Spleen (tissue), 11 donors: ENCODE data around the gene GRPEL1. TPM values are rescaled to one million over a fixed set of nuclear protein-coding genes. Genes with fewer than 3 reads are reported as not detected.

ENCODE experiments used
- DNase-seq: peaks from one replicate; pipeline ENCODE4 v3.0.0-alpha.2; 2020
- H3K27ac ChIP-seq, 8 donors: fragments of 200-600 bp; sonication (generic) in 7 of 8; 1 replicate in 4 of 8; 2 replicates in 4 of 8; pipeline versions ENCODE4 v1.5.0 to v1.8.0; 2016 to 2021; ENCODE audit warnings: inconsistent platforms in 4 of 8, mild to moderate bottlenecking in 4 of 8, moderate library complexity in 1 of 8
- H3K27me3 ChIP-seq, 7 donors: fragments of 200-600 bp; sonication (generic) in 6 of 7; replicated peaks in 1 of 7; 1 replicate in 4 of 7; 2 replicates in 3 of 7; pipeline versions ENCODE4 v1.5.0 to v1.8.0; 2016 to 2021; ENCODE audit warnings: inconsistent platforms in 3 of 7, mild to moderate bottlenecking in 1 of 7
- H3K36me3 ChIP-seq, 6 donors: fragments of 200-600 bp; sonication (generic) in 5 of 6; 1 replicate in 4 of 6; 2 replicates in 2 of 6; pipeline versions ENCODE4 v1.5.0 to v1.8.0; 2016 to 2021; ENCODE audit warnings: inconsistent platforms in 2 of 6
- H3K4me1 ChIP-seq, 6 donors: fragments of 200-600 bp; sonication (generic) in 5 of 6; 1 replicate in 3 of 6; 2 replicates in 3 of 6; pipeline versions ENCODE4 v1.5.0 to v1.8.0; 2016 to 2021; ENCODE audit warnings: inconsistent platforms in 3 of 6
- H3K4me3 ChIP-seq, 8 donors: fragments of 200-600 bp; sonication (generic) in 7 of 8; 1 replicate in 4 of 8; 2 replicates in 4 of 8; pipeline versions ENCODE4 v1.5.0 to v1.8.0; 2016 to 2021; ENCODE audit warnings: inconsistent platforms in 4 of 8, mild to moderate bottlenecking in 4 of 8, moderate library complexity in 2 of 8
- H3K9me3 ChIP-seq, 8 donors: fragments of 200-600 bp; sonication (generic) in 7 of 8; 1 replicate in 4 of 8; 2 replicates in 4 of 8; pipeline versions ENCODE4 v1.5.0 to v1.8.0; 2016 to 2021; ENCODE audit warnings: inconsistent platforms in 4 of 8
- POLR2A ChIP-seq, 3 donors: fragments of 450-650 bp; IDR thresholded peaks; one replicate each; pipeline ENCODE4 v1.5.1; 2017; ENCODE audit warnings: antibody characterized with exemption in 3 of 3, mild to moderate bottlenecking in 1 of 3
- POLR2AphosphoS5 ChIP-seq, 3 donors: sonication (generic); formaldehyde crosslinking; IDR thresholded peaks; one replicate each; pipeline ENCODE4 v1.5.1; 2017; ENCODE audit warnings: antibody characterized with exemption in 3 of 3
- WGBS, 5 donors: extraction: QIAGEN DNeasy Blood & Tissue Kit in 3 of 5; methylation state at CpG; one replicate each; pipeline versions ENCODE4 v1.1.5 to v1.1.7; 2013 to 2018; 5-methylcytosine and 5-hydroxymethylcytosine counted together
- intact Hi-C: fragments of 100-400 bp; cut with DNase I; formaldehyde crosslinking; loops from one replicate; pipeline ENCODE4 v1.15.0; 2023; ENCODE audit warnings: low total_unique reads
- polyA plus RNA-seq, 3 donors: library from polyadenylated mRNA; stranded (reverse); fragments of 200-250 nt; gene quantifications; one replicate each; pipeline ENCODE4 v1.2.1, GENCODE V29; 2013
- total RNA-seq, 7 donors: library from RNA; depleted of rRNA in 3 of 7; stranded (reverse); fragments of >200 nt in 3 of 7; fragmentation: NEBNext Ultra II Directional in 4 of 7; extraction: Animal tissue kit (Norgen Biotek cat#: 25700) in 4 of 7; gene quantifications; one replicate each; pipeline versions ENCODE4 v1.1.0 to v1.2.1, GENCODE V29; 2016 to 2021
- TF ChIP-seq, protein P1 (sequence below), 11 experiments: fragments of 200-600 bp in 7 of 11; fragments of 450-650 bp in 4 of 11; sonication (generic) in 4 of 11; IDR thresholded peaks in 8 of 11; conservative IDR thresholded peaks in 3 of 11; 1 replicate in 7 of 11; 2 replicates in 4 of 11; pipeline versions ENCODE4 v1.4.0 to v1.8.0; 2016 to 2021; ENCODE audit warnings: antibody characterized with exemption in 11 of 11, inconsistent platforms in 4 of 11, mild to moderate bottlenecking in 1 of 11
- donor health status: healthy with polysubstance abuse.
- donor health status: DM: no; HTN: no; CAD: no; lungs with moderate emphysema.
- donor health status: DM: no; HTN: no; CAD: no.
- donor health status: Bipolar disorder and iron deficiency.
- donor health status: healthy.
- donor health status: DM: no; HTN: no; CAD: no.
- donor health status: DM: yes; HTN: yes; CAD: no.

The GRPEL1 gene
- total and polyA plus RNA-seq, 10 donors: 17.6 to 42.7 (median 31.0) TPM

DNA sequence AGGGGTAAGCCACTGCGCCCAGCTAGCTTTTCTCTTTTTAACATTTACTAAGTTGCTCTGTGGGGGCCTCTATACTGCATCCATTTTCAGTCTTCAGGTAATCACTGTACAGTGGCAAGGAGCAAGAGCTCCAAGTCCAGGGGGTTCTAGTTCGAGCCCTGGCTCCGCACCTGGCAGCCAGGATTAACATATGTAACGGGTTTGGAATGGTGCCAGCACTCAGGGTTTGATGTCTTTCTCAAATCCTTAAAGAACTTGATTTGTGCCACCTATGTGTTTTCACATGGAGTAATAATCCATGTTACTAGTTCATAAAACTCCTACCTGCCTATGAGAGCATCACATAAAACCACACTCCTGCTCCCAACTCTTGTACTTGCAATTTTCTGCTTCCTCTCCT lies 4.5 kb downstream of the GRPEL1 start:
- Histone ChIP-seq H3K36me3 (peaks cover 0 to 74% (median 57%) of the 10 kb centered on the region in 6 donors), H3K27ac (no peak overlapping the region), H3K4me1 (peaks cover 24 to 91% (median 54%) of the 10 kb centered on the region in 6 donors), H3K4me3 (no peak overlapping the region), H3K9me3 (no peaks in the 10 kb centered on the region), H3K27me3 (no peaks in the 10 kb centered on the region)
- DNase-seq: no peak
- intact Hi-C loops: no loop called here
- no peak for TF ChIP-seq POLR2A (IDR thresholded peaks at IDR 0.05)
- no peak for TF ChIP-seq POLR2AphosphoS5 (IDR thresholded peaks at IDR 0.05)
- TF ChIP-seq, protein P1, sequence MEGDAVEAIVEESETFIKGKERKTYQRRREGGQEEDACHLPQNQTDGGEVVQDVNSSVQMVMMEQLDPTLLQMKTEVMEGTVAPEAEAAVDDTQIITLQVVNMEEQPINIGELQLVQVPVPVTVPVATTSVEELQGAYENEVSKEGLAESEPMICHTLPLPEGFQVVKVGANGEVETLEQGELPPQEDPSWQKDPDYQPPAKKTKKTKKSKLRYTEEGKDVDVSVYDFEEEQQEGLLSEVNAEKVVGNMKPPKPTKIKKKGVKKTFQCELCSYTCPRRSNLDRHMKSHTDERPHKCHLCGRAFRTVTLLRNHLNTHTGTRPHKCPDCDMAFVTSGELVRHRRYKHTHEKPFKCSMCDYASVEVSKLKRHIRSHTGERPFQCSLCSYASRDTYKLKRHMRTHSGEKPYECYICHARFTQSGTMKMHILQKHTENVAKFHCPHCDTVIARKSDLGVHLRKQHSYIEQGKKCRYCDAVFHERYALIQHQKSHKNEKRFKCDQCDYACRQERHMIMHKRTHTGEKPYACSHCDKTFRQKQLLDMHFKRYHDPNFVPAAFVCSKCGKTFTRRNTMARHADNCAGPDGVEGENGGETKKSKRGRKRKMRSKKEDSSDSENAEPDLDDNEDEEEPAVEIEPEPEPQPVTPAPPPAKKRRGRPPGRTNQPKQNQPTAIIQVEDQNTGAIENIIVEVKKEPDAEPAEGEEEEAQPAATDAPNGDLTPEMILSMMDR (IDR thresholded peaks at IDR 0.05 in 8 of 11, conservative IDR thresholded peaks at IDR 0.05 in 3 of 11): no peak
- 82 to 98% (median 91%) methylated on average over 4 of the region's 4 CpGs for WGBS, 5 donors

- peaks cover 0 to 79% (median 57%) of the 10 kb centered on the region in 6 donors for H3K36me3 ChIP-seq
- peaks cover 24 to 95% (median 56%) of the 10 kb centered on the region in 6 donors for H3K4me1 ChIP-seq
- no peak for TF ChIP-seq POLR2A (IDR thresholded peaks at IDR 0.05)
- TF ChIP-seq POLR2AphosphoS5 (IDR thresholded peaks at IDR 0.05): no peak
- H3K4me3 ChIP-seq: no peak overlapping the region
- intact Hi-C loops: no loop called here
- no peaks in the 10 kb centered on the region for H3K9me3 ChIP-seq
- 92 to 97% (median 96%) methylated on average over 4 of the region's 4 CpGs for WGBS, 5 donors
- no peaks in the 10 kb centered on the region for H3K27me3 ChIP-seq
- DNase-seq: no peak
- peak overlapping the region in 1 of 8 donors; percentile 21 for H3K27ac ChIP-seq
Observed at GRCh38 chr4:7062816-7063215, 5.0 kb downstream of the GRPEL1 start.

DNA sequence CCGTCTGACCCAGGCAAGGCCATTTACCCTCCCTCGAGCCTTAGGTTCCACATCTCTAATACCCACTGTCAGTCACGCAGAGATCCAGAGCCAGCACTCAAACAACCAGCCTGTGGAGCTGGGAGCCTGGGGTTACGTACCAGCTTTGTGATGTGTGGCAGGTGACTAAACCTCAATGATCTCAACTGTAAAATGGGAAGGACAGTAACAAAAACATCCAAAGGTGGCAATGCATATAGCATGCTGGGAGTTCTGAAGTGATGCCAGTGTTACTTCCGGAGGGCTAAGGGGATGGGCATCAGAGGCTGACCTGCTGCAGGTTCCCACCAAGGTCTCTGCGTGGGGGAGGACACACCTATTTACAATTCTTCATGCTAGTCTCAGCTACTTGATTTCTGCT lies 6.0 kb downstream of the GRPEL1 start:
- intact Hi-C loops: no loop called here
- WGBS, 5 donors: 85 to 92% (median 91%) methylated on average over 6 of the region's 6 CpGs
- H3K4me1 ChIP-seq: peaks cover 18 to 95% (median 51%) of the 10 kb centered on the region in 6 donors

GRCh38 chr4:7060346-7061150 lies 7.3 kb downstream of the GRPEL1 start:
- Histone ChIP-seq H3K27me3 (no peaks in the 10 kb centered on the region), H3K4me1 (peaks cover 9 to 88% (median 38%) of the 10 kb centered on the region in 6 donors), H3K4me3 (no peak overlapping the region), H3K9me3 (no peaks in the 10 kb centered on the region), H3K36me3 (peaks cover 0 to 99% (median 76%) of the 10 kb centered on the region in 6 donors), H3K27ac (peak overlapping the region in 5 of 8 donors; percentile 44 to 74 (median 66))
- WGBS, 5 donors: 76 to 92% (median 81%) methylated on average over 20 of the region's 20 CpGs
- no peak for DNase-seq
- intact Hi-C loops: no loop called here
- no peak for TF ChIP-seq POLR2A (IDR thresholded peaks at IDR 0.05)
- TF ChIP-seq POLR2AphosphoS5 (IDR thresholded peaks at IDR 0.05): peak in 1 of 3 donors; percentile 8

More for the DNA sequence above, 6.0 kb downstream of the GRPEL1 start:
- DNase-seq: no peak
- no peak overlapping the region for H3K4me3 ChIP-seq
- peak overlapping the region in 2 of 8 donors; percentile 15 to 16 for H3K27ac ChIP-seq
- peaks cover 0 to 89% (median 63%) of the 10 kb centered on the region in 6 donors for H3K36me3 ChIP-seq
- no peaks in the 10 kb centered on the region for H3K9me3 ChIP-seq
- TF ChIP-seq POLR2AphosphoS5 (IDR thresholded peaks at IDR 0.05) (no peak), POLR2A (IDR thresholded peaks at IDR 0.05) (no peak)
- TF ChIP-seq, protein P1 (IDR thresholded peaks at IDR 0.05 in 8 of 11, conservative IDR thresholded peaks at IDR 0.05 in 3 of 11): no peak
- H3K27me3 ChIP-seq: no peaks in the 10 kb centered on the region

DNA sequence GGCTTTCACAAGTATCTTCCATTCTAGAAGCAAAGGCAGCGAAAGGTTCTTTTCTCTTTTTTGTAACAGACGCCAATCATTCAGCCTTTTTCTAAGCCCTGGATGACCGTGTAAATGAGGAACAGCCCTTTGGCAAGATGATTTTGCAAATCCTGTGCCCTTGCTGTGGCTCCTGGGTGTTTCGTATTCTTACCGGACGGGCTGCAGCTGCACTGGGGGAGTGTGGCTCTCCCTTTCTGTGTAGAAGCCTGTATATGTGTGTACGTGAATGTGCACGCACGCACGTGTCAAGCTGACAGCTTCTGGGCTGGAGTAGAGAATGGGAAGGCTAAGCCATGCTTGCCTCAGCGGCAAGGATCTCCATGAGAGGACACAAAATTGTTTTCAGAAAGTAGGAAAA lies 8.2 kb downstream of the GRPEL1 start:
- Histone ChIP-seq H3K9me3 (no peaks in the 10 kb centered on the region), H3K36me3 (peaks cover 0 to 100% (median 82%) of the 10 kb centered on the region in 6 donors), H3K27me3 (no peaks in the 10 kb centered on the region), H3K4me3 (no peak overlapping the region), H3K4me1 (peaks cover 3 to 88% (median 32%) of the 10 kb centered on the region in 6 donors), H3K27ac (peak overlapping the region in 6 of 8 donors; percentile 11 to 74 (median 60))
- intact Hi-C loops: no loop called here
- WGBS, 5 donors: 47 to 77% (median 66%) methylated on average over 11 of the region's 11 CpGs
- TF ChIP-seq POLR2A (IDR thresholded peaks at IDR 0.05): no peak
- peak in 2 of 3 donors; percentile 37 to 39 for TF ChIP-seq POLR2AphosphoS5 (IDR thresholded peaks at IDR 0.05)
- TF ChIP-seq, protein P1 (IDR thresholded peaks at IDR 0.05 in 8 of 11, conservative IDR thresholded peaks at IDR 0.05 in 3 of 11): no peak
- no peak for DNase-seq
